ENCODE results near the gene AS3MT. TPM values are rescaled to one million over a fixed set of nuclear protein-coding genes. Genes with fewer than 3 reads are reported as not detected.

Gene AS3MT
- total and polyA plus RNA-seq, 2 of the 8 experiments (the other 6 are each of a cell fraction or from before 2014, with no cell fraction given): 5.8 to 10.3 TPM

DNA sequence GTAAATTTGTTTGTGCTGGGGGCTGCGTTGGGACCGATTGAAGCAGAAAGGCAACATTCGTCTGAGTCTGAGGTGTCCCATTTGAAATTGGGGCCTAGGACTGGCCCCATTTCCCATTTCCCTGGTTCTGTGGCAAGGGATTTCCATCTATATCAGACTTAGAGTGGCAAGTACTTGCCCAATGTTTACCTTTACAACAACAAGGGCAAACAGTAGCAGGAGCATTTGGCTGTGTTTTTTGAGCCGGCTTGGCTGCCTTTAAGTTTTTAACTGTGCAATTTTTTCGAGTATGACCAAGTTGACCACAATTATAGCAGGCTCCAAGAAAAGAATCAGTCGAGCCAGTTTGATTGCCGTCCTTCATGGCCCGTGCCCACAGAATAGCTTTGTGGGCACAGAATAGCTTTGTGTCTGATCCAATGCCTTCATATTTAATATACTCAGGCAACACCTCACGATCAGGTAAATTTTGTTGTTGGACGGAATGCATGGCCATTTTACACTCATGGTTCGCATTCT lies 27.4 kb upstream of the AS3MT start:
- H3K4ac ChIP-seq (replicated peaks; ENCODE audit: insufficient read length, low read depth, low read length): no peak overlapping the region
- ChIA-PET CTCF (ENCODE audit: partially characterized antibody) (interaction anchor here (0.8 to 2.2 kb wide), 4 partner anchors 60 to 402 kb away, joined by 3 to 13 read pairs (median 4); no protein-coding TSS in a partner anchor), POLR2A (ENCODE audit: partially characterized antibody) (interaction anchor here (1.1 kb wide), 2 partner anchors 13 to 60 kb away, joined by 3 to 5 read pairs; no protein-coding TSS in a partner anchor)
- H3K23ac ChIP-seq (ENCODE audit: insufficient read length): no peak overlapping the region
- H3K4me1 ChIP-seq (replicated peaks in 1 of 4; ENCODE audit: control insufficient read depth in 3 of 4, insufficient read depth in 4 of 4, low read length in 3 of 4): peaks cover 0 to 2% (median 0%) of the 10 kb centered on the region in 4 experiments; a peak in 1 of 7 replicates
- H3K18ac ChIP-seq (ENCODE audit: extremely low read depth, low read length): no peak overlapping the region
- H4K91ac ChIP-seq (replicated peaks; ENCODE audit: insufficient read length, low read length): no peak overlapping the region
- H3K27me3 ChIP-seq (replicated peaks in 1 of 4; ENCODE audit: control insufficient read depth in 3 of 4, extremely low read depth in 1 of 4, insufficient read depth in 3 of 4, low read length in 3 of 4): no peaks in the 10 kb centered on the region
- H2BK120ac ChIP-seq (replicated peaks; ENCODE audit: low read depth, low read length): no peak overlapping the region
- no peak overlapping the region for H3K4me3 ChIP-seq (ENCODE audit: extremely low read depth in 1 of 4, insufficient read depth in 2 of 4, low read depth in 3 of 4, low read length in 4 of 4)
- H4K20me1 ChIP-seq (replicated peaks in 1 of 2; ENCODE audit: control insufficient read depth in 1 of 2, insufficient read depth in 2 of 2, low read length in 2 of 2): no peaks in the 10 kb centered on the region
- H3K4me2 ChIP-seq (ENCODE audit: insufficient read depth in 1 of 2, low read depth in 2 of 2, low read length in 2 of 2): no peak overlapping the region
- no peak overlapping the region for H2BK5ac ChIP-seq (ENCODE audit: low read depth, low read length)
- H2AK5ac ChIP-seq (ENCODE audit: low read depth, low read length): no peak overlapping the region
- no peaks in the 10 kb centered on the region for H3K23me2 ChIP-seq (ENCODE audit: low read depth, low read length)
- no peak overlapping the region for H2BK15ac ChIP-seq (ENCODE audit: low read length)
- H3K79me2 ChIP-seq (ENCODE audit: control insufficient read depth in 1 of 2, insufficient read depth in 2 of 2, low read length in 2 of 2): no peaks in the 10 kb centered on the region
- H3K56ac ChIP-seq (replicated peaks; ENCODE audit: insufficient read length, low read depth, low read length): no peak overlapping the region
- FAIRE-seq (no peak), DNase-seq (ENCODE audit: low read depth in 1 of 2, low spot score in 2 of 2) (no peak)
- H3K79me1 ChIP-seq (ENCODE audit: low read depth, low read length): no peaks in the 10 kb centered on the region
- no peaks in the 10 kb centered on the region for H3K36me3 ChIP-seq (ENCODE audit: control insufficient read depth in 2 of 4, insufficient read depth in 4 of 4, low read length in 3 of 4)
- H3K27ac ChIP-seq (ENCODE audit: low read depth, low read length): no peak overlapping the region
- H3K14ac ChIP-seq (ENCODE audit: insufficient read length): no peak overlapping the region
- peaks cover 0 to 5% of the 10 kb centered on the region in 2 experiments; a peak in 1 of 4 replicates for H3K9me3 ChIP-seq (ENCODE audit: insufficient read depth in 2 of 2, low read depth in 1 of 2, low read length in 1 of 2)
- no peak overlapping the region for H2BK12ac ChIP-seq (ENCODE audit: low read depth, low read length)
- no peak overlapping the region for H2BK20ac ChIP-seq (ENCODE audit: low read length)
- H3K9ac ChIP-seq (replicated peaks in 1 of 4; ENCODE audit: extremely low read depth in 1 of 4, low read depth in 3 of 4, low read length in 3 of 4): no peak overlapping the region
- H4K8ac ChIP-seq (ENCODE audit: extremely low read depth, insufficient read depth, low read length): no peak overlapping the region
- no peak overlapping the region for H2AFZ ChIP-seq (ENCODE audit: low read length)
- H4K5ac ChIP-seq (ENCODE audit: insufficient read length, low read depth, low read length): no peak overlapping the region
- 89% methylated on average over 11 of the region's 11 CpGs; no CpG with 5 or more reads in 1 of the 2 experiments for WGBS, 2 experiments (ENCODE audit: extremely low coverage in 1 of 2, insufficient coverage in 1 of 2, insufficient read length in 1 of 2, insufficient replicate concordance in 2 of 2, low coverage in 1 of 2, low lambda C conversion rate in 2 of 2, missing lambda C conversion rate in 1 of 2)
- TF ChIP-seq SIRT6 (IDR thresholded peaks at IDR 0.05; ENCODE audit: low read length): no peak
- TF ChIP-seq BCL11A (IDR thresholded peaks at IDR 0.05; ENCODE audit: low read depth in 2 of 2, low read length in 2 of 2): no peak
- no peak for TF ChIP-seq TAF7 (optimal IDR thresholded peaks at IDR 0.05; ENCODE audit: borderline replicate concordance, low read depth, low read length)
- TF ChIP-seq TEAD4 (IDR thresholded peaks at IDR 0.05; ENCODE audit: low read depth, low read length): no peak
- TF ChIP-seq ZNF274 (IDR thresholded peaks at IDR 0.05; ENCODE audit: borderline replicate concordance, extremely low read depth, low read length): no peak
- TF ChIP-seq CBX5 (IDR thresholded peaks at IDR 0.05; ENCODE audit: low read depth, low read length): no peak
- no peak for TF ChIP-seq RBBP5 (IDR thresholded peaks at IDR 0.05; ENCODE audit: borderline replicate concordance, low read depth, low read length)
- no peak for TF ChIP-seq CBX8 (IDR thresholded peaks at IDR 0.05; ENCODE audit: borderline replicate concordance, low read depth, low read length)
- TF ChIP-seq, protein P1, sequence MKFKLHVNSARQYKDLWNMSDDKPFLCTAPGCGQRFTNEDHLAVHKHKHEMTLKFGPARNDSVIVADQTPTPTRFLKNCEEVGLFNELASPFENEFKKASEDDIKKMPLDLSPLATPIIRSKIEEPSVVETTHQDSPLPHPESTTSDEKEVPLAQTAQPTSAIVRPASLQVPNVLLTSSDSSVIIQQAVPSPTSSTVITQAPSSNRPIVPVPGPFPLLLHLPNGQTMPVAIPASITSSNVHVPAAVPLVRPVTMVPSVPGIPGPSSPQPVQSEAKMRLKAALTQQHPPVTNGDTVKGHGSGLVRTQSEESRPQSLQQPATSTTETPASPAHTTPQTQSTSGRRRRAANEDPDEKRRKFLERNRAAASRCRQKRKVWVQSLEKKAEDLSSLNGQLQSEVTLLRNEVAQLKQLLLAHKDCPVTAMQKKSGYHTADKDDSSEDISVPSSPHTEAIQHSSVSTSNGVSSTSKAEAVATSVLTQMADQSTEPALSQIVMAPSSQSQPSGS (IDR thresholded peaks at IDR 0.05; ENCODE audit: low read length): no peak
- no peak for TF ChIP-seq HDAC2 (IDR thresholded peaks at IDR 0.05; ENCODE audit: borderline replicate concordance in 1 of 2, low read depth in 2 of 2, low read length in 2 of 2)
- TF ChIP-seq SP4 (IDR thresholded peaks at IDR 0.05; ENCODE audit: low read length): no peak
- TF ChIP-seq CHD2 (IDR thresholded peaks at IDR 0.05; ENCODE audit: low read length): no peak

Data from H1 (cell line).